Fibroblast of the aortic adventitia (primary cell): Measurements from ENCODE around the gene GIPC3. TPM values are rescaled to one million over a fixed set of nuclear protein-coding genes. Genes with fewer than 3 reads are reported as not detected.

Source experiments
- DNase-seq: peaks from one replicate; pipeline ENCODE4 v3.0.0-alpha.2; 2010; ENCODE audit warnings: low read depth
- H3K4me3 ChIP-seq: 2 replicates; pipeline ENCODE4 v1.5.1; 2011; ENCODE audit warnings: low read depth, mild to moderate bottlenecking, control low read depth, low read length, moderate library complexity
- CTCF ChIP-seq: IDR thresholded peaks from 2 replicates; pipeline ENCODE4 v1.5.1; 2011; ENCODE audit warnings: mild to moderate bottlenecking, low read length, control low read depth, inconsistent platforms; ENCODE audit not compliant: insufficient read depth
- small RNA-seq: library from RNA; depleted of rRNA; stranded (forward); fragments of <200 nt; gene quantifications from one replicate; pipeline ENCODE3, GENCODE V24; 2012
- total RNA-seq: library from RNA; depleted of rRNA; stranded (reverse); fragments of >200 nt; gene quantifications from 2 replicates; pipeline ENCODE4 v1.2.3, GENCODE V29; 2012; ENCODE audit warnings: low replicate concordance

GIPC3 gene
- total RNA-seq, 1 donor = under 0.01 TPM

DNA sequence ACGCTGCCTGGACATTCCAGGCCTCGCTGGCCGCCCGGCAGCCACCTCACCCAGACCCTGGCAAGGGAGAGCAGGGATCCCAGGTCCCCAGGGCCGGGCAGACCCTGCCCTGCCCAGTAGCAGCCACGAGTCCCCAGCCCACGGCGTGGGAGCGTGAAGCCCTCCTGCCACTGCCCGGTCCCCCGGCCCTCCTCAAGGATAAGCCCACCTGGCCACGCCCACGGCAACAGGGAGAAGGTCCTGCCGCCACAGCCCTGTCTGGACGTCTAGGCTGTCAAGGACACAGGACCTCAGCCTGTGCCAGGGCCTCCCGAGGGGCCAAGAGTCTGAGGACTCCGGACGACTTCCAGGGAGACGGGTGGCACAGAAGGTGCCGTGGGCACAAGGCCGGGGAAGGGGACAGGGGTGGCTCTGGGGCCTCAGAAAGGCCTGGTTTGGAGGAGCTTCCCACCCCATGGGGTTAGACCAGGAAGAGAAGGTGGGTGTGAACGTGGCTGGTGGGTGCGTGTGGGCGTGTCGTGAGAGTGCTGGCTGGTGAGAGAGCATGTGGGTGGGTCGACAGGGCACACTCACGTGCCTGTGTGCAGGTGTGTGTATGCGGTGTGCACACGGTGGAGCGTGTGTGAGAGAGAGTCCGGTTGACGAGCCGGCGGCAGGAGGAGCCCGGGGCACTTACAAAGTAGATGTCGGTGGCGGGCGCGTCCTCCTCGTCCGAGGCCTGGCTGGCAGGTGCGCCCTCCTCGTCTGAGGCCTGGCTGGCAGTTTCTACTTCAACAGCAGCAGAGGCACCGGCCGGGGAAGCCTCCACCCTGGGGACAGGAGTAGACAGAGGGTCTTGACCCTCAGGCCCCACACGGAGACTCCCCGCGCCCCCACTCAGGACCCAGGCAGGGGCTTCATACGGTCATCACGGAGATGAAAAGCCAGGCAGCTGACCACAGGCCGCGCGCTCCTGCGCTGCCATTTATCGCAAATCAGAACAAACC, 53.2 kb downstream of the GIPC3 start:
- no peak overlapping the region for H3K4me3 ChIP-seq
- no peak for DNase-seq
- no peak for TF ChIP-seq CTCF

GRCh38 chr19:3639479-3639878, 54.2 kb downstream of the GIPC3 start:
- TF ChIP-seq CTCF = no peak
- no peak overlapping the region for H3K4me3 ChIP-seq
- no peak for DNase-seq

- no peak for TF ChIP-seq CTCF
- no peak for DNase-seq
- no peak overlapping the region for H3K4me3 ChIP-seq
These were observed 56.4 kb downstream of the GIPC3 start for GRCh38 chr19:3641515-3642269.

GRCh38 chr19:3642296-3642695, 57.0 kb downstream of the GIPC3 start:
- TF ChIP-seq CTCF = no peak
- DNase-seq = no peak
- H3K4me3 ChIP-seq = no peak overlapping the region

Small RNAs within 50 kb of the gene (small RNA-seq; reads per million reads assigned to genes)
- not detected for gene AC005786.1

Other genes with a start within 250 kb of the GIPC3 start
- gene NFIC, start 218.9 kb upstream of the GIPC3 start, total RNA-seq = 79.5 and 83.2 TPM in 2 replicates
- gene SMIM24, start 105.0 kb upstream of the GIPC3 start, total RNA-seq = not detected in 2 replicates
- not detected in 2 replicates for gene SMIM44, start 102.0 kb upstream of the GIPC3 start, total RNA-seq
- gene DOHH, start 84.8 kb upstream of the GIPC3 start, total RNA-seq = 6.5 and 18.6 TPM in 2 replicates
- 14.8 and 30.2 TPM in 2 replicates for gene FZR1, start 79.2 kb upstream of the GIPC3 start, total RNA-seq
- not detected in 2 replicates for gene TEKTIP1, start 46.3 kb upstream of the GIPC3 start, total RNA-seq
- 51.7 and 52.6 TPM in 2 replicates for gene MFSD12, start 27.9 kb upstream of the GIPC3 start, total RNA-seq
- 56.6 and 219 TPM in 2 replicates for gene HMG20B, start 12.5 kb upstream of the GIPC3 start, total RNA-seq
- gene TBXA2R, start 21.4 kb downstream of the GIPC3 start, total RNA-seq = 0.49 and 5.0 TPM in 2 replicates
- 15.7 and 21.3 TPM in 2 replicates for gene CACTIN, start 41.3 kb downstream of the GIPC3 start, total RNA-seq
- 12.8 and 32.2 TPM in 2 replicates for gene PIP5K1C, start 115.0 kb downstream of the GIPC3 start, total RNA-seq
- not detected in 2 replicates for gene TJP3, start 122.9 kb downstream of the GIPC3 start, total RNA-seq
- gene APBA3, start 176.2 kb downstream of the GIPC3 start, total RNA-seq = 15.5 and 39.5 TPM in 2 replicates
- 38.8 and 60.5 TPM in 2 replicates for gene MRPL54, start 177.2 kb downstream of the GIPC3 start, total RNA-seq
- not detected in 2 replicates for gene RAX2, start 186.8 kb downstream of the GIPC3 start, total RNA-seq
- gene MATK, start 200.9 kb downstream of the GIPC3 start, total RNA-seq = not detected in 2 replicates